ENCODE measurements around the gene COBL.

DNA sequence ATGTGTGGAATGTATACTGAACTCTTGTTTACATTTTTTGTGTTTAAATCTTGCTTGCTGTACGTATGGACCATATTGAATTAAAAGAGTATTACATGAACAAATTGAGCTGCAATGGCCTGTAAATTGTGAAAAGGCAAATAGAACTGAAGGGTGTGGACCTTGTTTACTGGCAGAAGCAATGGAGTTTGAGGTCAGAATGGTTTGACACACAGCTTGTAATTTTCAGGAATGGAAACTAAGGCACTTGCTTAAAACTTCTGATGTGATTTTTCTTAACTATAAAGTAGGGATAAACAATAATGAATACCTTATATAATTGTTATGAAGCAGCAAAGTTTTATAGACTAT lies 33.9 kb upstream of the COBL start:
- TF ChIP-seq, protein P1, sequence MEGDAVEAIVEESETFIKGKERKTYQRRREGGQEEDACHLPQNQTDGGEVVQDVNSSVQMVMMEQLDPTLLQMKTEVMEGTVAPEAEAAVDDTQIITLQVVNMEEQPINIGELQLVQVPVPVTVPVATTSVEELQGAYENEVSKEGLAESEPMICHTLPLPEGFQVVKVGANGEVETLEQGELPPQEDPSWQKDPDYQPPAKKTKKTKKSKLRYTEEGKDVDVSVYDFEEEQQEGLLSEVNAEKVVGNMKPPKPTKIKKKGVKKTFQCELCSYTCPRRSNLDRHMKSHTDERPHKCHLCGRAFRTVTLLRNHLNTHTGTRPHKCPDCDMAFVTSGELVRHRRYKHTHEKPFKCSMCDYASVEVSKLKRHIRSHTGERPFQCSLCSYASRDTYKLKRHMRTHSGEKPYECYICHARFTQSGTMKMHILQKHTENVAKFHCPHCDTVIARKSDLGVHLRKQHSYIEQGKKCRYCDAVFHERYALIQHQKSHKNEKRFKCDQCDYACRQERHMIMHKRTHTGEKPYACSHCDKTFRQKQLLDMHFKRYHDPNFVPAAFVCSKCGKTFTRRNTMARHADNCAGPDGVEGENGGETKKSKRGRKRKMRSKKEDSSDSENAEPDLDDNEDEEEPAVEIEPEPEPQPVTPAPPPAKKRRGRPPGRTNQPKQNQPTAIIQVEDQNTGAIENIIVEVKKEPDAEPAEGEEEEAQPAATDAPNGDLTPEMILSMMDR (IDR thresholded peaks at IDR 0.05; ENCODE audit: control extremely low read depth in 1 of 3, insufficient read depth in 1 of 3, low read depth in 1 of 3, low read length in 3 of 3) = no peak
- TF ChIP-seq TCF12 (IDR thresholded peaks at IDR 0.05; ENCODE audit: low read depth, low read length) (no peak), TAF7 (optimal IDR thresholded peaks at IDR 0.05; ENCODE audit: borderline replicate concordance, low read depth, low read length) (no peak), YY1 (IDR thresholded peaks at IDR 0.05; ENCODE audit: low read depth, low read length) (no peak), SIN3A (conservative IDR thresholded peaks at IDR 0.05 in 1 of 2, IDR thresholded peaks at IDR 0.05 in 1 of 2; ENCODE audit: low read depth in 1 of 2, low read length in 2 of 2) (no peak), MAFK (IDR thresholded peaks at IDR 0.05; ENCODE audit: low read depth, low read length) (no peak), RXRA (IDR thresholded peaks at IDR 0.05; ENCODE audit: insufficient read depth, low read depth, low read length) (no peak), SIX5 (IDR thresholded peaks at IDR 0.05; ENCODE audit: low read depth, low read length) (no peak)
